ENCODE data around the gene HPN. TPM values are rescaled to one million over a fixed set of nuclear protein-coding genes. Genes with fewer than 3 reads are reported as not detected.

Gene HPN
- total and polyA plus RNA-seq, 7 donors: 0.36 to 1.8 (median 0.66) TPM; not detected in 2

DNA sequence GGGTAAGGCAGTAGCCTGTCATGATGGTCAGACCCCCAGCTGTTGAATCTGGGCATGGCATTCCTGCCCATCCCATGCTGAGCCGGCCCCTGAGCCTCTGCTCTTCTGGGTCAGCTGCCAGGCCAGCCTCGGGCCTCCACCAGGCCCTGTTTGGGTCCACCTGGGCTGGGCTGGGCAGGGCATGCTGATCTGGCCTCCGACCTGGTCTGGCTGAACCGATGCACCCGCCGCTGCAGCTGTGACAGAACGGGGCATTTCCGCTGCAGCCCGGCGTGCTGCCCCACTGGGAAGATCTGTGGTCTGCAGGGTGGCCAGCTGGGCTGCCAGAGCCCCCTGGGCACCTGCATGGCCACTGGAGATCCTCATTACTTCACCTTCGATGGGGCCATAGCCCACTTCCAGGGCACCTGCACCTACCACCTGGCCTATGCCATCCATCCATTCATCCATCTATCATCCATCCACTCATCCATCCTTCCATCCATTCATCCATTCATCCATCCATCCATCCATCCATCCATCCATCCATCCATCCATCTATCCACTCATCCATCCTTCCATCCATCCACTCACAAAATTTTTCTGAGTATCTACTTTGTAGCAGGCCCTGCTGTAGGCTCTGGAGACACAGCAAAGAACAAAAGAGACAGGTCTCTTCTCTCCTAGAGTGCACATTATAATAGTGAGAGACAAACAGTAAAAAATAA is 52.6 kb downstream of the HPN start:
- H3K27me3 ChIP-seq: peaks cover 0 to 25% (median 19%) of the 10 kb centered on the region in 3 donors
- no peak overlapping the region for H3K4me3 ChIP-seq
- no peaks in the 10 kb centered on the region for H3K36me3 ChIP-seq
- H3K9me3 ChIP-seq: no peaks in the 10 kb centered on the region
- 87 to 89% methylated on average over 11 of the region's 11 CpGs for WGBS, 2 donors
- TF ChIP-seq POLR2AphosphoS5 (IDR thresholded peaks at IDR 0.05) (no peak), EP300 (IDR thresholded peaks at IDR 0.05) (no peak), POLR2A (IDR thresholded peaks at IDR 0.05) (no peak)
- TF ChIP-seq, protein P1, sequence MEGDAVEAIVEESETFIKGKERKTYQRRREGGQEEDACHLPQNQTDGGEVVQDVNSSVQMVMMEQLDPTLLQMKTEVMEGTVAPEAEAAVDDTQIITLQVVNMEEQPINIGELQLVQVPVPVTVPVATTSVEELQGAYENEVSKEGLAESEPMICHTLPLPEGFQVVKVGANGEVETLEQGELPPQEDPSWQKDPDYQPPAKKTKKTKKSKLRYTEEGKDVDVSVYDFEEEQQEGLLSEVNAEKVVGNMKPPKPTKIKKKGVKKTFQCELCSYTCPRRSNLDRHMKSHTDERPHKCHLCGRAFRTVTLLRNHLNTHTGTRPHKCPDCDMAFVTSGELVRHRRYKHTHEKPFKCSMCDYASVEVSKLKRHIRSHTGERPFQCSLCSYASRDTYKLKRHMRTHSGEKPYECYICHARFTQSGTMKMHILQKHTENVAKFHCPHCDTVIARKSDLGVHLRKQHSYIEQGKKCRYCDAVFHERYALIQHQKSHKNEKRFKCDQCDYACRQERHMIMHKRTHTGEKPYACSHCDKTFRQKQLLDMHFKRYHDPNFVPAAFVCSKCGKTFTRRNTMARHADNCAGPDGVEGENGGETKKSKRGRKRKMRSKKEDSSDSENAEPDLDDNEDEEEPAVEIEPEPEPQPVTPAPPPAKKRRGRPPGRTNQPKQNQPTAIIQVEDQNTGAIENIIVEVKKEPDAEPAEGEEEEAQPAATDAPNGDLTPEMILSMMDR (IDR thresholded peaks at IDR 0.05): no peak
- peaks cover 0 to 11% (median 7%) of the 10 kb centered on the region in 4 donors for H3K4me1 ChIP-seq
- no peak for DNase-seq
- H3K27ac ChIP-seq: no peak overlapping the region
- intact Hi-C loops (cut with DNase I): loop anchor here (5.0 kb wide), 1 partner anchor 122 kb away; no protein-coding TSS in a partner anchor

DNA sequence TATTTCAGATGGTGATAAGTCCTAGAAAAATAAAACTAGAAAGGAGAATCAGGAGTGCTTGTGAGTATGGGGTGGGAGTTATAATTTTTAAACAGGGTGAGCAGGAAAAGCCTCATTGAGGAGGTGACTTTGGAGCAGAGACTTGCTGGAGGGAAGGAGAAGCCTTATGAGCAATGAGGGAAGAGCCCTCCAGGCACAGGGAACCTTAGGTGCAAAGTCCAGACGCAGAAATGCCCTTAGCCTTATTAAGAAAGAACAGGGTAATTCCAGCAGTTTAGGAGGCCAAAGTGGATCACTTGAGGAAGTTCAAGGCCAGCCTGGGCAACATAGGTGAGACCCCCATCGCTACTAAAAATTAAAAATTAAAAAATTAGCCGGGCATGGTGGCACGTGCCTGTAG is 53.1 kb downstream of the HPN start:
- H3K4me3 ChIP-seq: no peak overlapping the region
- DNase-seq: no peak
- no peaks in the 10 kb centered on the region for H3K9me3 ChIP-seq
- peaks cover 0 to 11% (median 7%) of the 10 kb centered on the region in 4 donors for H3K4me1 ChIP-seq
- intact Hi-C loops (cut with DNase I): loop anchor here (5.0 kb wide), 1 partner anchor 122 kb away; no protein-coding TSS in a partner anchor
- TF ChIP-seq POLR2AphosphoS5 (IDR thresholded peaks at IDR 0.05): no peak
- no peak overlapping the region for H3K27ac ChIP-seq
- peaks cover 0 to 19% (median 18%) of the 10 kb centered on the region in 3 donors for H3K27me3 ChIP-seq
- 84 to 91% methylated on average over 4 of the region's 4 CpGs for WGBS, 2 donors
- no peaks in the 10 kb centered on the region for H3K36me3 ChIP-seq

GRCh38 chr19:35095667-35096368 is 54.3 kb downstream of the HPN start:
- WGBS, 2 donors: 82 to 84% methylated on average over 8 of the region's 8 CpGs
- Histone ChIP-seq H3K9me3 (no peaks in the 10 kb centered on the region), H3K4me1 (peaks cover 0 to 3% (median 1%) of the 10 kb centered on the region in 4 donors), H3K27ac (no peak overlapping the region), H3K27me3 (peaks cover 0 to 8% (median 6%) of the 10 kb centered on the region in 3 donors), H3K4me3 (no peak overlapping the region), H3K36me3 (no peaks in the 10 kb centered on the region)
- DNase-seq: no peak
- TF ChIP-seq, protein P1 (IDR thresholded peaks at IDR 0.05): no peak
- TF ChIP-seq EP300 (IDR thresholded peaks at IDR 0.05) (no peak), POLR2AphosphoS5 (IDR thresholded peaks at IDR 0.05) (no peak), POLR2A (IDR thresholded peaks at IDR 0.05) (no peak)
- intact Hi-C loops (cut with DNase I): no loop called here

GRCh38 chr19:35098413-35099049 is 57.0 kb downstream of the HPN start:
- H3K36me3 ChIP-seq: no peaks in the 10 kb centered on the region
- WGBS, 2 donors: 71 to 87% methylated on average over 29 of the region's 29 CpGs
- intact Hi-C loops (cut with DNase I): no loop called here
- no peak overlapping the region for H3K4me3 ChIP-seq
- TF ChIP-seq EP300 (IDR thresholded peaks at IDR 0.05) (no peak), POLR2AphosphoS5 (IDR thresholded peaks at IDR 0.05) (no peak)
- TF ChIP-seq, protein P1 (IDR thresholded peaks at IDR 0.05): no peak
- no peaks in the 10 kb centered on the region for H3K4me1 ChIP-seq
- no peaks in the 10 kb centered on the region for H3K9me3 ChIP-seq
- no peak for DNase-seq
- H3K27me3 ChIP-seq: no peaks in the 10 kb centered on the region
- no peak overlapping the region for H3K27ac ChIP-seq
